CD4-positive, alpha-beta T cell treated with Interleukin-1 beta for 1 hour (primary cell): ENCODE measurements around the gene DUS2.

Experiments
- DNase-seq, 2 donors: peaks; one replicate each; pipeline ENCODE4 v3.0.0-alpha.2; 2020 to 2022

DUS2 gene

DNA sequence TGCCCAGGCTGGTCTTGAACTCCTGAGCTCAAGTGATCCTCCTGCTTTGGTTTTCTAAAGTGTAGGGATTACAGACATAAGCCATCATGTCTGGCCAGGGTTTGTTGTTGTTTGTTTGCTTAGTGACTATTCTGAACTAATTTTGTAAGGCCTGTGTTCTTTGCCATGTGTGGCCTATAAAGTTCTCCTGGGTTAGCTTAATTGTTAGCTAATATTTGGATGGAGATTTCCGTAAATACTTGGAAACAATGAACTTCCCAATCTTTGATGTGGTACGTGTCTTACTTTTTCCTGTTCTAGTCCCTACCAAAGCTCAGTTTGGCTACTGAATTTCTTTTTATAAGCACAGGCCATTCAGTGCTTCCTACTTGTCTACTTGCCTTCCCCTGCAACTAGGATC is 24.9 kb downstream of the DUS2 start:
- no peak for DNase-seq

DNA sequence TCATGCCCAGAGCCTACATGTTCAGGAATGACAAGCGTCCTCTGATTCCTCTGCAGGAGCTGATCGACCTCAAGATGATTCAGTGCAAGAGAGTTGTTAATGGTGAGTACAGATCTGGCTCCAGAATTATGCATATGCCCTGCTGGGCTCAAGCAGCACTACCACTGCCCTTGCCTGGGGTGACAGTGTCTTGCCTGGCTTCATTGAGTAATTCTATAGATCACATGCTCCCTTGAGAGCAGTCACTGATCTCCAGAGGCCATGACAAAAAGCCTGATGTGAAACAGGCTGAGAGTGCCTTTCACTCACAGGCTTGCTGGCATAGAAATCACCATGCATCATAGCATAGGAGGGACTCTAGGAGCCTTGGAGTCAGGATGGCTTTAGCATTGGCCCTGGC is 26.4 kb downstream of the DUS2 start:
- no peak for DNase-seq

DNA sequence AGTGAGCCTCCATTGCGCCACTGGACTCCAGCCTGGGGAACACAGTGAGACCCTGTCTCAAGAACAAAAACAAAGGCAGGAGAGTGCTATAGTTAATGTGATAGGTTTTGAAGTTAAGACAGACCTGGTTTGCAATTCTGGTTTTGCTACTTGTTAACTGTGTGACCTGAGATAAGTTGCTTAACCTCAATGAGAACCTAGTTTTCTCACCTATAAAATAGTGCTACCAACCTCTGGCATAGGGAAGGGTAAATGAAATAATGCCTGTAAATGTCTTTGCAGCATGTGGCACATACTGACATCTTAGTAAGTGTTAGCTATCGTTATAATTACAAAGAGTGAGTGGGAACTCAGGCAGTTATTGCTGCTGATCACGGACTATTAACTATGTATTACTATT is 32.3 kb downstream of the DUS2 start:
- no peak for DNase-seq

DNA sequence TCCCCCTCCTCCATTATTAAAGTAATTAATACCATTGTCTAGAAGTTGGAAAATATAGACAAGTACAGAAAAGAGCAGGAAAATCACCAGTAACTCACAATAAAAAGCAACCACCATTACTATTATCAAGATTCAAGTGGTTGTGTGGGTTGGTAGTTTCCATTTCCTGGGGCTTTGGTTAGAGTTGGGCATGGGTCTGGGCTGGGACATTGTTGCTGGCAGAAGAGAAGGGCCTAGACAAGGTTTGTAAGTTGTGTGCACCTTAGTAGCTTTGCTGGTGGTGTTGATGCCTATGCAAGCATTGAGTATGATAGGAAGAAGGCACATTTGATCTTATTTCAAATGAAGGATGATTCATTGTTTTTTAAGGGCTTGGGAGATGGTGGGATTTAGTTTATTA is 36.7 kb downstream of the DUS2 start:
- no peak for DNase-seq

DNA sequence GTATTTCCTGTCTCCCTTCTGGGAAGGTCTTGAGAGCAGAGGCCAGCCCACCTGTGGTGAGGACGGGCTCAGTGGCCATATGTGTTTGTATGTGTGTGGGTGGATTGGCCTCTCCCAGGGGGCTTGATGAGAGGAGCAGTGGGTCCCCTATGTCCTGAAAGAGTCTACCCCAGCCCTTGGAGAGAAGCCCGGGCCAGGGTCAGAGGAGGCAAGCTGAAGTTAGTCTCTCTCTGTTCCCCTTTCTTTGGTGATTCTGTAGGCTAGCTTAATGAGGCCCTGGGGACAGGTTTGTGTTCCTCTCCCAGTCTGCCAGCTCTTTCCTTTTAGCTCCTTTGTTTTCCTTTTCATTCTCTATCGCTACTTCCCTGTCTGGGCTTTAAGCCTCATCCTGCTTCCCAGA is 38.3 kb downstream of the DUS2 start:
- DNase-seq = no peak

DNA sequence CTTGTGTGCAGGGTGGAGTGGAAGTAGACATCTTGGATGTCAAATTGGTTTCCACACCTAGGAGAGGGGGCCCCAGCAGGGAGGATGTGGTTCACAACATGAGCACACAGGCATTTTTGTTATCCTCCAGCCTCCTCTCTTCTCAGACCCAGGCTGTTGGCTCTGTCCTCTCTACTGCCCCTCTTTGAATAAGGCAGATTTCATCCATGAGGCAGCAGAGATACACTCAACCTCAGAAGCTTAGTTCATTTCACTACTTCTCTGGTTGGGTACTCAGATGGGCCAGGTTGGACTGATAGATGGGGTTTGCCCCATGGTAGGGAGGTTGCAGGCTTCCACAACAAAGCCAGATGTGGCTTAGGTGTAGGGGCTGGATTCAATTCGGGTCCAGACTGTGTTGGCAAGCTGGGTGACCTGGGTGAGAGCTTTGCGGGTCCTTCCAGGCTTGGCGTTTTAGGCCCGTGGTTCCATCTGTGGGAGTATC is 39.9 kb downstream of the DUS2 start:
- peak in 1 of 2 donors; percentile 54 for DNase-seq

DNA sequence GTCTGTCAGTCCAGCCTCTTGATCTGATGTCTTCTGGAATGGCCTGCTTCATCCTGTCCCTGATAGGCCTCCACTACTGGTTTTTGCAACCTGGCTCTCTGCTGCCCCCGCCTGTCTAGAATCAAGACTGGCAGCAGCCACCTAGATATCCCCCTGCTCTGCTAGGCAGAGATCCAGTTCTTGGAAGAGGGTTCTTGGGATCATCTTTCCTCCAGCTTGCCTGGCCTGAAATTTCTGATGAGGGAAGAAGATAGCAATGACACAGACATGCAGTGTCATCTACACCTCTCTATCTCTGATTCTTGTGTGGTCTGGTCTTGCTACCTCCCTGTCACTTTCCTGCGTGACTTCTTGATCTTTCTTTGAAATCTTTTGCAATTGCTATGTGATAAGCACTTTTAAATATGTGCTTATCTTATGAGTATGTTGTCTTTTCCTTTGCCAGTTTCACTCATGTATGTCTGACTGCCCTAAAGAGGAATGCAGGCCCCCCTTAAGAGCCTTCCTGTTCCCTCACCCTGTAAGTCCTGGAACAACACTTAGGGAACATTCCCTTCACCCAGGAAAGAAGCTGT is 41.8 kb downstream of the DUS2 start:
- peak; percentile 76 to 80 for DNase-seq

DNA sequence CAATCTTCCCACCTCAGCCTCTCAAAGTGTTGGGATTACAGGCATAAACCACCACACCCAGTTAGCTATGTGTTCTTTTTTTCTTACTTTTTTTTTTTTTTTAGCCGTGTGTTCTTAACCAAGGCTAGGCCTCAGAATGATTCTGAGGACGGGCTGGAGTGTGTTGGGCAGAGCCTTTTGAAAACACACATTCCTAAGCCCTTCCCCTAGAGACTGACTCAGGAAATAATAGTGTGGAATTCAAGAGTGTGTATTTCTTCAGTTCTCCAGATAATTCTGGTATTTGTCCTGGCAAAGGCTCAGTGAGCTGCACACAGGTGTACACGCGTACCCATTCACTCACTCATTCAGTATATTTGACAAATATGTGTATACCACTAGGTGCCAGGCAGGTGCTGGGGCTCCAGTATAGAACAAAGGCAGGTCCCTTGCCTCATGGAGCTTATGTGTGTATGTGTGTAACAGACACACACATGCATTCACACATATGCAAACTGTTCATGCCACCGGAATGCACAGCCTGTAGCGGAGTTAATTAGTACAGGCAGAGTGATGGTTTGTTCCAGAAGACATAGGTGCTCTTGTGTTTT is 42.7 kb downstream of the DUS2 start:
- no peak for DNase-seq

DNA sequence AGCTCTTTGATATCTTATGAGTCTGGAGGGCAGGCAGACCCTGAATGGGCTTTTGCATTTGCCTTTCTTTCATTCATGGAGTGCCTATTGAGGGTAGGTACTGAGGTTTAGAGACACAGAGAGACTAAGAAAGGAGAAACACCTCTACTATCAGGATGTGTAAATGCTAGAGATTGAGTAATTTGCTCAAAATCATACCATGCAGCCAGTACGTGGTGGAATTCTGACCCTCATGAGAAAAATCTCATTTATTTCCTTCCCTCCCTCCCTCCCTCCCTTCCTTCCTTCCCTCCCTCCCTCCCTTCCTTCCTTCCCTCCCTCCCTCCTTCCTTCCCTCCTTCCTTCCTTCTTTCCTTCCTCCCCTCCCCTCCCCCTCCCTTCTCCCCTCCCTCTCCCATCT is 43.7 kb downstream of the DUS2 start:
- no peak for DNase-seq

DNA sequence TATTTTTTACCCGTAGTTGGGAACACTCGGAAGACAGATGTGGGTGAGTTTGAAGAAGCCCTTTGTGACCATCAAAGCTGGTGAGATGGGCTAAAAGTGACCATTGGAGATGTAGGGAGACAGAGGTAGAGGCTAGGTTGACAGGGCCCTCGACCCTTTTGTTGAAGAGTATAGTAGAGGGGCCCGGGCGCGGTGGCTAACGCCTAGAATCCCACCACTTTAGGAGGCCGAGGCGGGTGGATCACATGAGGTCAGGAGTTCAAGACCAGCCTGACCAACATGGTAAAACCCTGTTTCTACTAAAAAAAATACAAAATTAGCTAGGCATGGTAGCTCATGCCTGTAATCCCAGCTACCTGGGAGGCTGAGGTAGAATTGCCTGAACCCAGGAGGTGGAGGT is 45.8 kb downstream of the DUS2 start:
- DNase-seq = no peak

DNA sequence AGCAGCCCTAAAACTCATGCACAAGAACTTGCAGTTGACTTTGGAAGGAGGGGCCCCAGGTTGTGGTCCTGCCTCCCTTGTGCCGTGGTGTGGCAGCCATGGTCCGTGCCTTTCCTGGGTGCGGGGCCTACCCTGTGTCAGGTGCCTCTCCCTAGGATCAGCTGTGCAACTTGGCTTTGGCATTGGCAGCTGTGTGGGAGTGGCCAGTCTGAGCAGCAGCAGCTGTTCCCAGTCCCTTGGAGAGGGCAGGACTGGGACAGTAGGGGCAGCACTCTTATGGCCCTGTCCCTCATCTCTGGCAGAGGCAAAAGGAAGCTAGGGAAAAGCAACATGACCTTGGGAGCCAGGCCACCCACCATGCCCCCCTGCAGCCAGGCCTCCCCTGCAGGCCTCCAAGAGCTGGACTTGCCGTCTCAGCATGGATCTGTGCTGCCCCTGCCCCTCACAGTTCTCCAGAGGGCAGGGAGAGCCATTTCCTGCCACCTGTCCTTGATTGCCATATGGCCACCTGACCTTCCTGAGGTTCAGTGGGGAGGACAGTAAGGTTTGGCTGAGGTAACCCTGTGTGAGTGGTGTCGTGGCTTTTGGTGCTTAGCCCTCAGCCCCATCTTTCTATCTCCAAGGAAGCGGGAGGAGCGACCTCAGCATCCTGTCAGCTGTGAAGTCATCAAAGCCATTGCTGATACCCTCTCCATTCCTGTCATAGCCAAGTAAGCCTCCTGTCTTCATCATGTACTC is 46.6 kb downstream of the DUS2 start:
- DNase-seq = peak; percentile 40 to 55

DNA sequence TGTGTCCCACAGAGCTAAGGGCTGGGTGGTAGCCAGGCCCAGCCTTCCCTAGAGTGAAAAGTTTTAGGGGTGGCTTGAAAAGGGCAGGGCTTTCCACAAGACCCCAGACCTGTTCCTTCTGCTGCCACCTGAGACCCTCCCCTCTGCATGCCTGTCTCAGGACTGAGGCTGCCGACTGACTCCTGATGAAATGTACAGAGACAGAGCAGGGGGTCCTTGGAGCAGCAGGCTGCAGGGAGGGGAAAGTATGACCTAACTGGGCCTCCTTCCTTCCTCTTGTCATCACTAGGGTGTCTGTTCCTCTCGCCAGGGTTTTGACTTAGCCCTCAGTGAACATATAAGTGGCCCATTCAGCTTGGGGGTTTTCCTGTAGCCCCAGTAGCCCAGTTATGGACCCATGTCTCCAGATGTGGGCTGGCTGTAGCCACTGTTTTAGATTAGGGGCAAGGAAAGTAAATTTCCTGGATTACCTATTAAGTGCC is 47.2 kb downstream of the DUS2 start:
- no peak for DNase-seq

DNA sequence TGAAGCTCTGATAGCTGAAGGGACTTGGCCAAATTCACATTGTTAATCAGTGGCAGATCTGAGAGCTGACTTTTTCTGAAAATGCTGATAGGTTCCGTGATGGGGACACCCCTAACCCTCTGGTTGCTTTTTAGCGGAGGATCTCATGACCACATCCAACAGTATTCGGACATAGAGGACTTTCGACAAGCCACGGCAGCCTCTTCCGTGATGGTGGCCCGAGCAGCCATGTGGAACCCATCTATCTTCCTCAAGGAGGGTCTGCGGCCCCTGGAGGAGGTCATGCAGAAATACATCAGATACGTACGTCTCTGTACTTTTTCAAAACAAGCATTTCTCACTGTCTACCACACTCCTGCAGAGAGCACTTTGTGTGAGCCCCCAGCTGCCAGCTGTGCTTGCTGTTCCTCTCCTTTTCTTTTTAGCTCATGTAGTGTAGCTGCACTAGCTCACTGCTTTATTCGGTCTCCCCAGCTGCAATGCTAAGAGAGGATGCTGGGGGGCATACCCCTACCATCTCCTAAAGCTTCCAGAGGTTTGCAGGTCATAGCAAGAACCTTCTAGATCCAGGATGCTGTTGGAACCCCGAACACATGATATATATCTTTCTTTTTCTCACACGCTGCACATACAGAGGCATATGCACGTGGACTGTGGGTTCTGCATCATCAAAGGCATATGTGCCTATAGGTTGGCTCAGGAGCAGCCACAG is 47.9 kb downstream of the DUS2 start:
- DNase-seq = no peak

DNA sequence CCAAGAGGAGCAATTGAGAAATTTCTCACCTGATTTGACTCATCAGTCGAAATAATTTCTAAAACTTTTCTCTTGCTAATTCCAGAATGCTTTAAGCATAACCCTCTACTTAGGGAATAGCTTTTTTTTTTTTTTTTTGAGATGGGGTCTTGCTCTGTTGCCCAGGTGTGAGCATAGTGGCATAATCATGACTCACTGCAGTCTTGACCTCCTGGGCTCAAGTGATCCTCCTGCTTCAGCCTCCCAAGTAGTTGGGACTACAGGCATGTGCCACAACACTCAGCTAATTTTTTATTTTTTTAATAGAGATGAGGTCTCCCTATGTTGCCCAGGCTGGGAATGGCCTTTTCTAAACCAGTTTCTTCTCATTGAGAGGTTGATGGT is 48.4 kb downstream of the DUS2 start:
- no peak for DNase-seq

DNA sequence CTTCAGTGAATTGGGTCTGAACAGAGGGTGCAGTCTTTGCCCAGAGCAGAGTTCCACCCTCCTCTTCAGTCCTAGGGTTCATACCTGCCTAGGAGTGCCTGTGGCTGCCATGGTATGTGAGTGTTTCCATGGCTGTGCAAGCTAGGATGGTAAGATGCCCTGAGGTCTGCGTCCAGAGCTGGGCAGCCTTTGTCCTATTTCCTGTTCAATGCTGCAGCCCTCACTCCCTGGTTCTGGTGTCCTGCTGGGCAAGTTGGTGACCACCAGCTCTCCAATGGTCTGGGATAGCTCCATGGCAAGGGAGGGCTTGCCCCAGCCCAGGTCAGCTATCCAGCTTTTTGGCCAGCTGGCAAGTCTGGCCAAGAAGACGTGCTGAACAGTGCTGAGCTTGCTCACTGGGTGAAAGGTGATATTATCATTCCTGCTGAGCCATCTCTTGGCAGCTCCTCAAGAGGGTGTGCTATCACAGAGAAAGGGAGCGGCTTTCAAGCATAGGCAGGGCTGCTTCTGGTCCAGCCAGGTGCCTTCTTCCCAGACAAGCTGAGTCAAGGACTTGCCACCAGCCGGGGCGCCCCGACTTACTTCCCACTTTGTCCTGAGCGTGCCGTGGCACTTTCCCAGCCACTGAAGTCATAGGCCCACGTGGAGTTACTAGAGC is 49.1 kb downstream of the DUS2 start:
- DNase-seq = no peak

DNA sequence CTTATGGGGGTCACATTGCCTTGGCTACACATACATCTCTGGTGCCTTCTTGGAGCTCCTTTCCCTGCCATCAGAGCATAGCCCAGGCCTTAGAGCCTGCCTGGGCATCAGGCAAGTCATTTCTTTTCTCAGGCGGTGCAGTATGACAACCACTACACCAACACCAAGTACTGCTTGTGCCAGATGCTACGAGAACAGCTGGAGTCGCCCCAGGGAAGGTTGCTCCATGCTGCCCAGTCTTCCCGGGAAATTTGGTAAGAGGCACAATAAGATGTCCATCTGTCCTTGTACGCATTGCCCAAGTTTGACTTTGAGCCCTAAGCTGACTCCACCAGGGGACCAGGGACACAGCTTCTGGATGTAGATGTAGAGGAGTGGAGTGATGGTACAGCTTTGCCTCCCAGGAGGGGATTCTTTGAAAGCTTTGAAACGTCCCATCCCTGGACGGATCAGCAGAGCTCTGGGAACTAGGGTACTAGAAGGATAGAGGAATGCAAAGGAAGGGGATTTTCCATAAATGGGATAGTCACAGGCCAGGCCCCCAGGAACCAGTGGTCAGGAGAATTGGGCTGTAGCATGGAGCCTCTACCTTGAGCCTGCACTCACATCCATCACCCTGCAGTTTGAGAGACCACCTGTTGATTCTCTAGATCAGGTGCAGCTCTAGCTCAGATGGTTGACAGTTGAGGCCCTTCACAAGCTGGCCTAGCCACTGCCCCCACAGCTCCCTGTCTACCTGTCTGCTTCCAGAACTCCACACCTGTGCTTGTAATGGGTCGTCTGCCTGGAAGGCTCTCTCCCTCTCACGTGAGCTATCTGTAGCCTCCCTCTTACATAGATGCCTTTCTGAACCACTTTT is 51.0 kb downstream of the DUS2 start:
- no peak for DNase-seq

DNA sequence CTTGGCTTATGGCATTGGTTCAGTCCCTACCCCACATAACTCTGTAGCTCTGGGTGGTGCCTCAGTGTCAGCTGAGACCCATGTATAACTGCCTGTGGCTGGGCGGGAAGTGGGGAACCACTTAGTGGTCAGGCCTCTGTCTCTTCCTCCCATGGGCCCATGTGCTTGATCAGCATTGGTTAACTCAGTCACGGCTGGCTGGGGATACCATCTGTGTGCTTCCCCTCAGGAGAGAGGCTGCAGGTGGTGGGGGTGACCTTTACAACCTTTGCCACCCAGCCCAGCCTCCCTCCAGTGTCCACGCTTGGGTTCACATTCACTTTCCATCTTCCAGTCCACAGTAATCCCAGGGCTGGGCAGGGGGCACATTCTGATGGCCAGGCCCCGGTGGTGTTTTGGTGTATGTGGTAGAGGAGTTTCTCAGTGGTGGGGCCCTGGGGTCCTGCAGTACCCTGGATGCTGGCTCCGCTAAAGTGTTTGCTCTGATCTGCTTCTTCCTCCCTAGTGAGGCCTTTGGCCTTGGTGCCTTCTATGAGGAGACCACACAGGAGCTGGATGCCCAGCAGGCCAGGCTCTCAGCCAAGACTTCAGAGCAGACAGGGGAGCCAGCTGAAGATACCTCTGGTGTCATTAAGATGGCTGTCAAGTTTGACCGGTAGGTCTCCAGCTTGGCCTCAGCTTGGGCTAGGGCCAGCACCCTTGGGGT is 51.9 kb downstream of the DUS2 start:
- DNase-seq = peak; percentile 76 to 81

DNA sequence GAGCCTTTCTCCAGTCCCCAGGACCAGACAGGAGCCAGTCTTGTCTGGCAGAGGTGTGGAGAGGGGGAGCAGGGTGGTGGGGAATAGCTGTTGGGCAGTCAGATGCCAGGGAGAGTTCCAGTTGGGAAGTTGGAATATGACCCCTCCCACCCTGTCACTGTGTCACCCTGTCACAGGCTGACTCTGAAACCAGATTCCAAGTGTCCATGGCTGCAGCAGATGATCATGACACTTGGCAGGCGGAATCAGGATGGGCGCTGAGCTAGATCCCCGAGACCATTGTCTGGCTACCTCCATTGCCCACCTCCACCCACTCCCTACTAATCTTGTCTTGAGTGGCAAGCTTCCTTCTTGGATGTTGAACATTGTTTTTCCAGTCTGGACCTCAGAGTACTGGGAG is 52.9 kb downstream of the DUS2 start:
- no peak for DNase-seq

DNA sequence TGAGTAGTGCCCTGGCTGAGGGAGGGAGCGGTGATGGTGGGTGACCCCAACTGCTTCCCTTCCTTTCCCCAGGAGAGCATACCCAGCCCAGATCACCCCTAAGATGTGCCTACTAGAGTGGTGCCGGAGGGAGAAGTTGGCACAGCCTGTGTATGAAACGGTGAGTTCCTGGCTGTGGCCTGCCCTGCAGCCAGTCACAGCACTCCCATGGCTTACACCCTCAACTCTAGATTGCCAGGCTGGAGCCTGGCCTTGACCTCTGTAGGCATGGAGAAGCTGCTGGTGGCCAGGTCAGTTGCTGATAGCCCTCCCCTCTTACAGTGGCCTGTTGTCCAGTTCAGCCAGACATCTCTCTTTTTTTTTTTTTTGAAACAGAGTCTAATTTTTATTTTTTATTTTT is 53.5 kb downstream of the DUS2 start:
- DNase-seq = no peak

DNA sequence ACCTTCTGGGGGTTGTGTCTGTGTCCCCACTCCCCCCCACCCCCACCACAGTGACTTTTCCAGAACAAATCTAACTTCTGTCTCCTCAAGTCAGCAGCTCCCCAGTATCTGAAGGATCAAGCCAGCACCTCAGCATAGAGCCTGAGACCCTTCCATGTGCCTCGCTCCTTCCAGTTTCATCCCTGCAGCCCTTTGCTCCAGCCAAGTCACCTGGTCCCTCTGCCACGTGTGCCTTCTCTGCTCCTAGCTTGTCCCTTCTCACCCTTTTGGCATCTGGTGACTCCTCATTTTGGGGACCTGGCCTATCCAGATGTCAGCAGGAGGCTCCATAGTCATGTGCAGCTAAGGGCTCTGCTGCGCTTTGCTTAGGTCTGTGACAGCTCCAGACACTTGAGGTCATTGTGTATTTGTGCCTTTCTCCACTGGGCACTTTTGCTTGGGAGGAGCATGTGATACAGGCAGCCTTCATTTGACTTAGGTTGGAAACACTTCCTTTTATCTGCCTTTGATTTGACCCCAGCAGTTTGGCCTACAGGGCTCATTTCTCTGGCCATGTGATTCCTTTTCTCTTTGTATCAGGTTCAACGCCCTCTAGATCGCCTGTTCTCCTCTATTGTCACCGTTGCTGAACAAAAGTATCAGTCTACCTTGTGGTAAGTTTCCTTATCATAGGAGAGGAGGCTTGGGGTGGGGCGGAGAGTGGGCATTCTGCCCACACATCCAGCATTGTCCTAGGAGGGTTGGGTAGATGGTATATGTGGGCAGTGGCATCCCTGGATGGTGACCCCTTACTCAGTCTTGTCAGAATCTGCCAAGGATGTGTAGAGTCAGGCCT is 55.0 kb downstream of the DUS2 start:
- DNase-seq = no peak
